Measurements from ENCODE around the gene MRPS18B. TPM values are rescaled to one million over a fixed set of nuclear protein-coding genes. Genes with fewer than 3 reads are reported as not detected.

Gene MRPS18B
- total and polyA plus RNA-seq, 2 of the 13 experiments (the other 11 are each of a cell fraction or from before 2014, with no cell fraction given), result 125 to 131 TPM

DNA sequence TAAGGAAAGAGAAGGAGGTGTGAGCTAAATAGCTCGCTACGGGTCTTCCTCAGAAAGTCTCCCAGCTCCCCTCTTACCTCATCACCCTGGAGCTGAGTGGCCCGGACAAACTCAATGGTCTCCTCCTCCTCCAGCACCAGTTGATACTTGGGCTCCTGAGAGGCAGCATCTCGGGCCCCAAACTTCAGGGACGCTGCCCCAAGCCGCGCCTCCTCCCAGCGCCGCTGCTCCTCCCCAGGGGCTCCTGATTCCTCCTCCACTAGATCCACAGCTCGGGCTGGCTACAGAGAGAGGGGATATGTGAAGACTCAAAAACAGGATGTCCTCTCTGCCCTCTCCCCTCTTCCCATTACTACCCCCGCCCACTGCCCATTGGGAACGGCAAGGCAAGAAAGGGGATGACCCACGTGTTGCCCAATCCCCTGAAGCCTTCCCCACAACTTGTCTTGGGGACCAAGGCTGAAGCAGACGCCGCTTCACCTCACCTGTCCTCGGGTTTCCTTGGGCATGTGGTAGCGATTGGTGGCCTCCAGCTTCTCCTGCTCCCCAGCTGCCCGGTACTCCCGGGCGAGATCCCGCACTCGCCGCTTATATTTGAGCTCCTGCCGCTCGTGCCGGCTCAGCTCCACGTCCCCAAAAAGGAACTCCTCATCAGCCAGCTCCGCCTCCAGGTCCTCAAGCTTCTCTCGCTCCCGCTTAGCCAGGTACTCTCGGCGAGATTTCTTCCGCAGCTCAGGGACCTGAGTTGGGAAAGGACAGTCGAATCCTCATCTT is 47.5 kb downstream of the MRPS18B start:
- 97% methylated on average over 34 of the region's 34 CpGs for WGBS (ENCODE audit: low lambda C conversion rate)
- Histone ChIP-seq H3K4me2 (ENCODE audit: low read depth, low read length) (no peak overlapping the region), H3K27me3 (ENCODE audit: control insufficient read depth in 1 of 2, insufficient read depth in 2 of 2, low read length in 2 of 2) (no peaks in the 10 kb centered on the region), H4K20me1 (ENCODE audit: insufficient read depth, low read length) (no peaks in the 10 kb centered on the region), H3K4me3 (replicated peaks in 1 of 3; ENCODE audit: insufficient read depth in 1 of 3, low read depth in 2 of 3, low read length in 3 of 3) (no peak overlapping the region), H3K79me2 (ENCODE audit: insufficient read depth, low read length) (no peaks in the 10 kb centered on the region), H2AFZ (ENCODE audit: low read length) (no peak overlapping the region), H3K27ac (ENCODE audit: extremely low read length, insufficient read depth, low read length) (no peak overlapping the region), H3K9me3 (ENCODE audit: low read length) (no peaks in the 10 kb centered on the region), H3K9ac (ENCODE audit: insufficient read depth, low read depth, low read length) (no peak overlapping the region), H3K4me1 (ENCODE audit: insufficient read depth, low read length) (peaks cover 8% of the 10 kb centered on the region; the same call in 1 of the 2 replicates), H3K36me3 (replicated peaks in 1 of 2; ENCODE audit: control insufficient read depth in 1 of 2, insufficient read depth in 2 of 2, low read length in 2 of 2) (peaks cover 29 to 71% of the 10 kb centered on the region in 2 experiments)
- in situ Hi-C loops (cut with HindIII; ENCODE audit: extremely low pct_ligation_motif_present, low pct_unique_long_range_greater_than_20kb) (no loop called here), intact Hi-C loops (cut with micrococcal nuclease; ENCODE audit: unreplicated experiment) (no loop called here)
- FAIRE-seq (no peak), ATAC-seq (no peak), DNase-seq (ENCODE audit: low spot score) (no peak)
- BruUV-seq (replicated peaks), result TSS peak; percentile 27
- TF ChIP-seq ZNF782 (CRISPR knock-in tag; IDR thresholded peaks at IDR 0.05; ENCODE audit: borderline replicate concordance) (no peak), PRDM15 (CRISPR knock-in tag; IDR thresholded peaks at IDR 0.05) (no peak), CCDC6 (CRISPR knock-in tag; IDR thresholded peaks at IDR 0.05) (no peak), AGO2 (optimal IDR thresholded peaks at IDR 0.05; ENCODE audit: low read depth, low read length) (peak; percentile 65), ZSCAN9 (CRISPR knock-in tag; IDR thresholded peaks at IDR 0.05; ENCODE audit: borderline replicate concordance) (no peak), POLR2G (IDR thresholded peaks at IDR 0.05; ENCODE audit: low read depth, low read length) (no peak), ZNF704 (CRISPR knock-in tag; IDR thresholded peaks at IDR 0.05; ENCODE audit: borderline replicate concordance) (no peak), ZNF180 (CRISPR knock-in tag; IDR thresholded peaks at IDR 0.05; ENCODE audit: borderline replicate concordance, low read depth) (no peak), ATM (IDR thresholded peaks at IDR 0.05; ENCODE audit: borderline replicate concordance) (no peak), ZIK1 (CRISPR knock-in tag; IDR thresholded peaks at IDR 0.05; ENCODE audit: borderline replicate concordance, low read depth) (no peak), FOXO1 (CRISPR knock-in tag; IDR thresholded peaks at IDR 0.05) (no peak), KLF9 (CRISPR knock-in tag; IDR thresholded peaks at IDR 0.05; ENCODE audit: low read depth) (no peak), NRL (CRISPR knock-in tag; IDR thresholded peaks at IDR 0.05; ENCODE audit: borderline replicate concordance) (peak; percentile 22; the same call in 1 of the 2 replicates)
- TF ChIP-seq, protein P1, sequence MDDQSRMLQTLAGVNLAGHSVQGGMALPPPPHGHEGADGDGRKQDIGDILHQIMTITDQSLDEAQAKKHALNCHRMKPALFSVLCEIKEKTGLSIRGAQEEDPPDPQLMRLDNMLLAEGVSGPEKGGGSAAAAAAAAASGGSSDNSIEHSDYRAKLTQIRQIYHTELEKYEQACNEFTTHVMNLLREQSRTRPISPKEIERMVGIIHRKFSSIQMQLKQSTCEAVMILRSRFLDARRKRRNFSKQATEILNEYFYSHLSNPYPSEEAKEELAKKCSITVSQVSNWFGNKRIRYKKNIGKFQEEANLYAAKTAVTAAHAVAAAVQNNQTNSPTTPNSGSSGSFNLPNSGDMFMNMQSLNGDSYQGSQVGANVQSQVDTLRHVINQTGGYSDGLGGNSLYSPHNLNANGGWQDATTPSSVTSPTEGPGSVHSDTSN (CRISPR knock-in tag; IDR thresholded peaks at IDR 0.05; ENCODE audit: borderline replicate concordance), result no peak
- TF ChIP-seq, protein P2, sequence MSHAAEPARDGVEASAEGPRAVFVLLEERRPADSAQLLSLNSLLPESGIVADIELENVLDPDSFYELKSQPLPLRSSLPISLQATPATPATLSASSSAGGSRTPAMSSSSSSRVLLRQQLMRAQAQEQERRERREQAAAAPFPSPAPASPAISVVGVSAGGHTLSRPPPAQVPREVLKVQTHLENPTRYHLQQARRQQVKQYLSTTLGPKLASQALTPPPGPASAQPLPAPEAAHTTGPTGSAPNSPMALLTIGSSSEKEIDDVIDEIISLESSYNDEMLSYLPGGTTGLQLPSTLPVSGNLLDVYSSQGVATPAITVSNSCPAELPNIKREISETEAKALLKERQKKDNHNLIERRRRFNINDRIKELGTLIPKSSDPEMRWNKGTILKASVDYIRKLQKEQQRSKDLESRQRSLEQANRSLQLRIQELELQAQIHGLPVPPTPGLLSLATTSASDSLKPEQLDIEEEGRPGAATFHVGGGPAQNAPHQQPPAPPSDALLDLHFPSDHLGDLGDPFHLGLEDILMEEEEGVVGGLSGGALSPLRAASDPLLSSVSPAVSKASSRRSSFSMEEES (CRISPR knock-in tag; IDR thresholded peaks at IDR 0.05), result no peak
- ChIA-PET CTCF (ENCODE audit: low intra/inter-chr PET ratio, low total read pairs) (no interaction called here), POLR2A (interaction anchor here (0.7 to 1.3 kb wide), 2 partner anchors 10 to 12 kb away, joined by 3 to 4 read pairs; no protein-coding TSS in a partner anchor)

Measured in HepG2 (cell line).